ENCODE data around the gene ACKR4.
"Not testable (repeated sequence)": the region's sequence is repeated elsewhere in the genome, so short reads cannot be mapped to it uniquely, and the experiment has no call there.

Gene ACKR4

DNA sequence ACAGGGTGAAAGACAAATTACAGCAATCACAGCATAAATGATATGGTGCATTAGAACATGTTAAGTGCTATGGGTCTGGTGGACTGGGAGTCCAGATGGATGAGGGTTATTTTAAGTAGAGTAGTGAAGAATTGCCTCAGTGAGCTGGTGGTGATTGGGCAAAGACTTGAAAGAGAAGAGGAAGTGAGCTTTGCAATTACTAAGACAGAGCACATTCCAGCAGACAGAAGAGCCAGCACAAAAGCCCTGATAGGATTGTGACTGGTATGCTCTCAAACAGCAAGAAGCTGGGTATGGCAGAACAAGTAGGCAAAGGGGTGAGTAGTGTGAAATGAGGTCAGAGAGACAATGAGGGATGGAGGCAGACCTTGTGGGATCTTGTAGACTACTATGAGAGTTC, 2.1 kb upstream of the ACKR4 start:
- DNase-seq = no peak

DNA sequence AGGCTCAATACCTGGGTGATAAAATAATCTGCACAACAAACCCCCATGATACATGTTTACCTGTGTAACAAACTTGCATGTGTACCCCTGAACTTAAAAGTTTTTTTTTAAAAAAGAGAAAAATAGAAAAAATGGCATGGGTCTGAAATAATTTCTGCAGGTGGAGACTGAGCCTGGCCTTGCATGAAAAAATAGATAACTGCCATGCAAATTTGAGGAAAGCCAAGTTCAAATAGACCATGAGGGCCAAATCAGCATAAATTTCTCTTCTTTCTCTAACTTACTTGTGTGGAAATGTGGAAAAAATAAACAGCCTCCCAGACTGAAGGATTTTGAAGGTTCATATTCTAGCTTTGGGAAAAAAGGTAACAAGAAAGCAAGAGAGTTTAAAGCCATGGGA, 744 bp upstream of the ACKR4 start:
- no peak for DNase-seq

DNA sequence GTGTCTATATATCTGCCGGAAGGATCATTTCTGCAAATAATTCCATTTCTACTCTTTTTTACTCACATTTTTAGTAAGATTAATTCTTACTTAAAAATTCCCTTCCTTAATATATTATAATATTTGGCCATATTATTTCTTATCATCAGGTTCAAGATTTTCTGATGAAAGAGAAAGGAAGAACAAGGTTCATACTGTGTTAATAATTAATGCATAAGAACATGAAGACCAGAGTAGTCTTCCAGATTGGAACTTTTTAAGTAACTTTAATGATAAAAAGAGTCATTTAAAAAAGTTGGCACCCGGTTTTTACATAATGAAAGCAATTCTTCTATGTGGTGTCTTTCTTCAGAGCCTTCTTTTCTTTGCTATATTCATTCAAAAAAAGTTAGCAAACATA, 590 bp downstream of the ACKR4 start:
- no peak for DNase-seq

- DNase-seq = no peak
Measured at GRCh38 chr3:132598181-132598580, 1.1 kb downstream of the ACKR4 start.

GRCh38 chr3:132600614-132601013, 3.5 kb downstream of the ACKR4 start:
- DNase-seq = not testable (repeated sequence)

- DNase-seq = no peak
Measured at GRCh38 chr3:132605374-132605792, 8.3 kb downstream of the ACKR4 start.

DNA sequence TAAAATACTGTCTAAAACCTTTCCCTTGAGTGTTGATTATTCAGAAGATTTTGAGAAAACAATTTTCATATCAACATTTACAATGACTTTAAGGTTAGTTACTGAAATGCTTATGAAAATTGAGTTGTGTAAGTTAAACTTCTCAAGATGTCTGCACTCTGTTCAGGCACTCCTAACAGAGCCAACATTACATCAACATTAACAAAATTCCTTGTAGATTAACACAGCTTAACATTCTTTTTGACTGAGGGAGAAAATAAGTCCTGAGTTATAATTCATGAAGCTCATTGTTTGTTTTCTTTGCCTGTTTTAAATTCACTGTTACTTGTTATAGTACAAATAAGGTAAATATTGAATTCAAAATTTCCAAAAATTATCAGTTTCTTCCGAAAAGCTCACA, 9.0 kb downstream of the ACKR4 start:
- no peak for DNase-seq

GRCh38 chr3:132606620-132607019, 9.6 kb downstream of the ACKR4 start:
- not testable (repeated sequence) for DNase-seq

GRCh38 chr3:132615301-132615700, 18.2 kb downstream of the ACKR4 start:
- DNase-seq = not testable (repeated sequence)

DNA sequence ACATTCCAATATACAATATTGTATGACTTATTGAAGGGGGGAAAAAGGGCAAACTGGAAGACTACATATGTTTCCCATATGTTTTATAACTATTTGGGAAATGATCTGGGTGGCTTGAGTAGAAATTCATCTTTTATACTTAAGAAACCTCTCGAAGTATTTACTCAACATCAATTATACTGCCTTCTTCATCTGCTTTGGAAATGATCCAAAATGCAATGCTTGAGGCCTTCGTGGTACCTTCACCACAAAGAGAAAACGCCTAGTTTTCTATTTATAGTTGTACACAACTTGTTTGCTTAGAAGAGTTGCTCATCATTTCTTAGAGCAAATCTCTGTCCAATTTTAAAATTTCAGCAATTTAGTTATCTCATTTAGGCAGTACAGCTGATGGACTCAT, 18.8 kb downstream of the ACKR4 start:
- no peak for DNase-seq

DNA sequence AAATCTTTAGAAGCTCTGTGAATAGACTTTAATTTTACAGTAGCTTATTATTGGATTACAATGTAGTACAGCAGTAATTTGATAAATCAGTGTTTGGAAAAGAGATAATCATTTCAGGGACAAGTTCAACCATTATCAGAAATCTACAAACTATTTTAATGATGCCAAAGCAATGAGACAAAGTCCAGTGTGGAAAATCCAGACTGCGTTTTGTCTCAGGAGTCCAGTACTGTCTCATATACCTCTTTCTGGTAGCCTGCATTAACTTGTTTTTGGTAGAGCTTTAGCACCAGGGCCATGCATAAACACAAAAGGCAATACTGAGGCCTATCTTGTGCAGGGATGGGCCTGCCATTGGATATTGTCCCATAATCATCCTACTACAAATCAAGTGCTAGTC, 19.7 kb downstream of the ACKR4 start:
- no peak for DNase-seq

DNA sequence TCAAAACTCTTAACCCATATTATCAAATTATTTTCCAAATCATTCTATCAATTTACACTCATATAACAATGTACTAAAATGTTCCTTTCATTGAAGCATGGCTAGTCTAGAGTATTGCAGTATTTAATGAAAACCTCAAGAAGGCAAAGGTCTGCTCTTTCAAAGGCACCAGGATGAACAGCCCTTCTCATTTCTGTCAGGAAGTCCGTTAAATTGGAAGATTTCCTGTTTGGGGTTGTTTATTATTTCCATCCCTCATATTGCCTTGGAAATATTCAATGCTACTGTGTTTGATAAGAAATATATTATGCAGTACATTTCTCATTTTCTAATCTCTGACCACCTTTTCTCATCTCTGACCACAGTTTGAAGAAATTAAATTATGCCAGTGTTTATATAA, 25.1 kb downstream of the ACKR4 start:
- DNase-seq = no peak

DNA sequence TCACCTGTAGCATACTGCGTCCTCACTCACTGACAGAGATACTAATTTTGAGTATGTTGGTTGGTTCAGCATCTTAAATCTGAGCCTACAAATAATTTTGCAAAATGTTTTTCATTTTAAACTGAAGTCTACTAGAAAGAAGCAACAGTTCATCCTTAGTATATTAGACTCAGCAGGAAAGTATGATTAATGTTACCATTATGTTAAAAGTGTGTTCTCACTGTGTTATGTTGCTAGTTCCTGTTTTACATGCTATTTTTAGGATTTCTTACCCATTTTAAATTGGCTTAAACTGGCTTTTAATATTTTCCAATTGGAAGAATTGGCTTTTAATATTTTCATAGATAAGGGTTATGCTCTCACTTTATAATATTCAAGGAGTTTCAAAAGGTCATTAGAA, 25.7 kb downstream of the ACKR4 start:
- DNase-seq = no peak

- DNase-seq = no peak
Measured at GRCh38 chr3:132623646-132624045, 26.6 kb downstream of the ACKR4 start.

DNA sequence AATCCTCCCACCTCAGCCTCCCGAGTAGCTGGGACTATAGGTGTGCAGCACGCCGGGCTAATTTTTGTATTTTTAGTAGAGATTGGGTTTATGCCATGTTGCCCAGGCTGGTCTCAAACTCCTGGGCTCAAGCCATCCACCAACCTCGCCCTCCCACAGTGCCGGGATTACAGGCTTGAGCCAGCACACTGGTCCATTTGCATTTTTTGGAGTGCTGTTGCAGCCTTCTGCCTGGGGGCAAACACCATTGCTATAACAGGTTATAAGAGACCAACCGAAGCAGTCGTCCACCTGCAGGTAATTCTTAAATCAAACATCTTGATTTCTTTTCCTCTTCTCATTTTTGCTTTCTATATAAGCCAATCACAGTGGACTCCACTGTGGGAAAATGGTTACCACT, 27.7 kb downstream of the ACKR4 start:
- no peak for DNase-seq

DNA sequence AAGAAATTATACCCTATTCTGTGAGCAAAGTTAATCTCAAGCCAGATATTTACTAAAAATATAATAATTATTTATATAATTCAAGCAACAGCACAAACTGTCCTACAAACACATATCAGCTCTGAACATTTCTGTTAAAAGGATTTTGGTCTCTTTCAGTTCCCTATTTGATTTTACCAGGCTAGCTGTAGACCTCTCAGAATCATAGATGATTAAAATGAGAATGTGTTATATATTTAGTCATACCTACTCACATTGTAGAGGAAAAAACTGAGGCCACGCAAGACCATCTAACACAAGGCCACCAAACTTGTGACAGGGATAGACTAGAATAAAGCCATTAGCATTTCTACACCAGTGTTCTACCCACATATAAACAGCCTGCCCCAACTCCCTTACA, 28.5 kb downstream of the ACKR4 start:
- DNase-seq = no peak

- no peak for DNase-seq
Measured at GRCh38 chr3:132626955-132627354, 29.9 kb downstream of the ACKR4 start.

- no peak for DNase-seq
Measured at GRCh38 chr3:132628157-132628556, 31.1 kb downstream of the ACKR4 start.

DNA sequence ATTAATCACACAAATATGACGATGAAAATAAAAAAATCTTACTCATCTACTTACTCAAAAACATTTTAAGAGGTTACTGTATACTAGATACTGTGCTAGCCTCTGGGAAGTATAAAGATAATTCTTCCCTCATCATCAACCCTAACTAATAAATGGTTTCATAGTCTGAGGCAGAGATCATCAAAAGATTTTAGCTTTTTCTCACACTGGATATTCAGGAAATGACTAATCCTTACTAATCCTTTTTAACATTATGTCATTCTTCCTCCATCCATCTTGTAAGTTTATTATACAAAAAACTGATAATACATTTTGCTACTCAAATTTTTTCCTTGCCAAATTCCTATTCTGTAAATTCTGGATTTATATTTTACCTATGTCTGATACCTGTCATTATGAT, 32.9 kb downstream of the ACKR4 start:
- no peak for DNase-seq

GRCh38 chr3:132630612-132631011, 33.5 kb downstream of the ACKR4 start:
- DNase-seq = peak in 1 of 2 experiments; percentile 33

DNA sequence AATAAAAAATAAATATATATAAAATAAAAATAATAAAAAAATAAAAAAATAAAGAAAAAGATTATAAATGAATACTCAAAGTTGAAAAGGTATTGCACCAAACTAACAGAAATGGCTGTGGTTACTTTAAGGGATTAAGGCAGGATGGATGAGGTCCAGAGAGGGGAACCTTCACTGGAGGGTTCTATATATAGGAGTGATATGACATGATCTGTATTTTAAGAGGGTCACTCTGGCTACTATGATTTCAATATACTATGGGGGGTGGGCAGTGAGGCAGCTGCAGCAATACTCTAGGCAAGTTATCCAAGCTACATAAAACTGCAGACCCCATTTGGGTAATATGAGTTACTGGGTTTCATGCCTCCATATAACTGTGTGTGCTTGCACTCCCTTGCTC, 38.0 kb downstream of the ACKR4 start:
- no peak for DNase-seq

DNA sequence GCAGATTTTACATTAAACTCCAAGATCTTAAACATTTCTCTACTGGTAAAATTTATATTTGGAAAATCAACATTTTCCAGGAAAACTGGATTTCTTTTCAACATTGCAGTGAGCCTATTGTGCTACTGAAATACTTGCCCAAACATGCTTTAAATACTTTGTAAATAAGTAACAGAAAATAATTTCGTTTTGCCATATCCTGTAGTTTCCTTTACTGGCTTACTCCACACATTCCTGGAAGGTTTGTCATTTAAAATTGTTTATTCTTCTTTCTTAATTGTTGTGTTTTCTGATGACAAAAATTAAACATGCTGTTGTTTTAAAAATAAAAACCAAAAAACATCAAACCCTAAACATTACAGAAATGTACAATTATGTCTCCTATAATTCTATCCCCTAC, 40.5 kb downstream of the ACKR4 start:
- no peak for DNase-seq

DNA sequence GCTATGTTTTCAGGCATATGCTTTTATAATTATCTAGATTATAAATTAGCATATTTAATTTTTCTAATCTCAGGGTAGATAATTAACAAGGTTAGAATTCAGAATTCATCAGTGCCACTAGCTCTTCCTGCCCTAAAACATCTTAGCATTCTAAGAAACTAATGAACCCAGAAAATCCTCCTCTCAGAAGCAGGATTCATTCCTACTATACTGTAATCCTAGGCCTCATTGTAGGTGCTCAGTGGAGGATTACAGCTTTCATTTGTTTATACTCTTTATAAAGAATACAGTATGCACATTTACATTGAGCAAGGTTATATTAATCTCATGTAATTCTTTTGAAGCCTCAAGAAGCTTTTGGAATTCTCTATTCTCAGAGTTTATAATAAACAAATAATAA, 41.6 kb downstream of the ACKR4 start:
- no peak for DNase-seq

DNA sequence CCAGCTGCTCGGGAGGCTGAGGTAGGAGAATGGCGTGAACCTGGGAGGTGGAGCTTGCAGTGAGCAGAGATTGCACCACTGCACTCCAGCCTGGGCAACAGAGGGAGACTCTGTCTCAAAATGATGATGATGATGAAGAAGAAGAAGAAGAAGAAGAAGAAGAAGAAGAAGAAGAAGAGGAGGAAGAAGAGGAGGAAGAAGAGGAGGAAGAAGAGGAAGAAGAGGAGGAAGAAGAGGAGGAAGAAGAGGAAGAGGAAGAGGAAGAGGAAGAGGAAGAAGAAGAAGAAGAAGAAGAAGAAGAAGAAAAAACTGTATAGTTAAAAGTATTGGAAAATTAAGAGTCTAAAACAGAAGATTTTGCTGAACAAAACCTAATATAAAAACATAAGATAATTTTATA, 44.4 kb downstream of the ACKR4 start:
- not testable (repeated sequence) for DNase-seq

DNA sequence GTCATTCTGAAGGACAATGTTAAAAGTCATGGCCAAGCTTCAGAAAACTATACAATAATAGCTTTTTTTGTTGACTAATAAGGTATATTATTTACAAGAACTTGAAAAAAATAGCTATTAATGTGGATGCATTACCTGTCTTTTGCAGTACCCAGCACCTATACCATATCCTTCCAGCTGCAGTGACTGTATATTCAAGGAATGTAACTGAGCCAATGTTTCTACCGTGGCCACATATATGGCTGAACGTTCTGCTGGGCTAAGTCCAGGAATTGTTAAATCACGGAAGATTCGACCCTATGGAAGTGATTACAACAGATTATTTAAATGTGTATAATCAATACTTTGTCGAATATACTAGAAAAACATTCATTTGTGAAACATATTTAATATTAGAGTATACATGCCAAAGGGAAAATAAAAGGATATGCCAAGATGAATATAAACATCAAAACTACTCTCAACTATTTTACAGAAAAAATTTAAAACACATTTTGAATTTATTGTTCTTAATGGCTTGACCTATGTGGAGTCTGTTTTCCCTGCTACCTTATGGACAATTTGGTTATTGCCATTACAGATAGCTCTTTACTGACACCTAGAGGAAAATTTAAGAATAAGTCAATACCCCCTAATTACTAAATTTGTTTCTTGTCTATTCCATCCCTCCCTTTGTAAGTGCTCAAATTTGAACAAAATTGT, 44.9 kb downstream of the ACKR4 start:
- DNase-seq = peak; percentile 18 to 68

- DNase-seq = no peak
Measured at GRCh38 chr3:132642539-132642847, 45.4 kb downstream of the ACKR4 start.
